HG02571 (cell line): ENCODE results near the gene CPD.
"Not testable (repeated sequence)": the region's sequence is repeated elsewhere in the genome, so short reads cannot be mapped to it uniquely, and the experiment has no call there.

Experiments
- ATAC-seq: cut with Tn5 transposase; IDR thresholded peaks from one replicate; pipeline ENCODE4 v1.9.1; 2021; ENCODE audit warnings: mild to moderate bottlenecking, moderate library complexity; ENCODE audit not compliant: unreplicated experiment

CPD gene

GRCh38 chr17:30424471-30424870, 45.7 kb downstream of the CPD start:
- no peak for ATAC-seq

GRCh38 chr17:30426292-30426691, 47.6 kb downstream of the CPD start:
- ATAC-seq, result no peak

GRCh38 chr17:30427611-30428010, 48.9 kb downstream of the CPD start:
- no peak for ATAC-seq

GRCh38 chr17:30429155-30429554, 50.4 kb downstream of the CPD start:
- no peak for ATAC-seq

GRCh38 chr17:30433514-30433913, 54.8 kb downstream of the CPD start:
- no peak for ATAC-seq

- no peak for ATAC-seq
These were observed 58.0 kb downstream of the CPD start for GRCh38 chr17:30436729-30437128.

GRCh38 chr17:30443721-30444120, 65.0 kb downstream of the CPD start:
- ATAC-seq, result no peak

- ATAC-seq, result not testable (repeated sequence)
These were observed 67.9 kb downstream of the CPD start for GRCh38 chr17:30446640-30447039.

GRCh38 chr17:30449480-30449879, 70.8 kb downstream of the CPD start:
- no peak for ATAC-seq

- ATAC-seq, result no peak
These were observed 71.6 kb downstream of the CPD start for GRCh38 chr17:30450125-30451027.

GRCh38 chr17:30454635-30455034, 75.9 kb downstream of the CPD start:
- no peak for ATAC-seq

- ATAC-seq, result no peak
These were observed 79.6 kb downstream of the CPD start for GRCh38 chr17:30458371-30458770.

GRCh38 chr17:30458797-30459413, 80.2 kb downstream of the CPD start:
- not testable (repeated sequence) for ATAC-seq

GRCh38 chr17:30468465-30468864, 89.7 kb downstream of the CPD start:
- no peak for ATAC-seq

- no peak for ATAC-seq
These were observed 93.6 kb downstream of the CPD start for GRCh38 chr17:30472238-30472890.

- no peak for ATAC-seq
These were observed 96.5 kb downstream of the CPD start for GRCh38 chr17:30475206-30475605.

- peak; percentile 17 for ATAC-seq
These were observed 98.0 kb downstream of the CPD start for GRCh38 chr17:30476726-30477082.

- ATAC-seq, result peak; percentile 94
These were observed 98.5 kb downstream of the CPD start, which contains the start of gene GOSR1 for GRCh38 chr17:30477083-30477773. TSS of gene GOSR1 (plus strand) at chr17:30477408. CDS start at chr17:30477434, 26 bp downstream.

- no peak for ATAC-seq
These were observed 99.0 kb downstream of the CPD start for GRCh38 chr17:30477774-30478115.

- ATAC-seq, result no peak
These were observed 103.8 kb downstream of the CPD start for GRCh38 chr17:30482555-30482954.

GRCh38 chr17:30483159-30483558, 104.4 kb downstream of the CPD start:
- no peak for ATAC-seq
